ENCODE results near the gene HOXD11. TPM values are rescaled to one million over a fixed set of nuclear protein-coding genes. Genes with fewer than 3 reads are reported as not detected.

Gene HOXD11
- total RNA-seq, 8 experiments from 2014 or later = 0.42 to 38.1 (median 0.52) TPM; not detected in 5

GRCh38 chr2:176123411-176124109, 16.5 kb downstream of the HOXD11 start:
- ATAC-seq (replicated peaks in 6 of 8) = peak in 1 of 8 experiments; percentile 10
- peak overlapping the region; percentile 52 to 93 (median 76) for H3K4me3 ChIP-seq
- no peak overlapping the region for H3K27ac ChIP-seq
- peaks cover 16 to 21% of the 10 kb centered on the region in 2 donors for H3K4me1 ChIP-seq (replicated peaks in 1 of 2)
- in situ Hi-C loops (cut with MboI; ENCODE audit: low pct_unique_long_range_greater_than_20kb in 2 of 9, low sequenced_read_pairs in 9 of 9, unreplicated experiment in 9 of 9) = loop anchor here in 8 of 9 experiments (10.0 to 25.0 kb wide), 7 partner anchors 511 to 1639 kb away; no protein-coding TSS in a partner anchor
- WGBS, 10 experiments = 0 to 92% (median 39%) methylated on average over 3 to 18 of the region's 40 CpGs; no CpG with 5 or more reads in 2 of the 10 experiments

- no peak for ATAC-seq (replicated peaks in 6 of 8)
- Histone ChIP-seq H3K27ac (no peak overlapping the region), H3K4me3 (peak overlapping the region; percentile 52 to 93 (median 76)), H3K4me1 (replicated peaks in 1 of 2) (peaks cover 16 to 21% of the 10 kb centered on the region in 2 donors)
- 20 to 100% (median 68%) methylated on average over 3 to 15 of the region's 34 CpGs; no CpG with 5 or more reads in 2 of the 10 experiments for WGBS, 10 experiments
- in situ Hi-C loops (cut with MboI; ENCODE audit: low pct_unique_long_range_greater_than_20kb in 2 of 9, low sequenced_read_pairs in 9 of 9, unreplicated experiment in 9 of 9) = loop anchor here in 8 of 9 experiments (10.0 to 25.0 kb wide), 7 partner anchors 510 to 1638 kb away; no protein-coding TSS in a partner anchor
These were observed 17.2 kb downstream of the HOXD11 start for GRCh38 chr2:176124110-176124946.

DNA sequence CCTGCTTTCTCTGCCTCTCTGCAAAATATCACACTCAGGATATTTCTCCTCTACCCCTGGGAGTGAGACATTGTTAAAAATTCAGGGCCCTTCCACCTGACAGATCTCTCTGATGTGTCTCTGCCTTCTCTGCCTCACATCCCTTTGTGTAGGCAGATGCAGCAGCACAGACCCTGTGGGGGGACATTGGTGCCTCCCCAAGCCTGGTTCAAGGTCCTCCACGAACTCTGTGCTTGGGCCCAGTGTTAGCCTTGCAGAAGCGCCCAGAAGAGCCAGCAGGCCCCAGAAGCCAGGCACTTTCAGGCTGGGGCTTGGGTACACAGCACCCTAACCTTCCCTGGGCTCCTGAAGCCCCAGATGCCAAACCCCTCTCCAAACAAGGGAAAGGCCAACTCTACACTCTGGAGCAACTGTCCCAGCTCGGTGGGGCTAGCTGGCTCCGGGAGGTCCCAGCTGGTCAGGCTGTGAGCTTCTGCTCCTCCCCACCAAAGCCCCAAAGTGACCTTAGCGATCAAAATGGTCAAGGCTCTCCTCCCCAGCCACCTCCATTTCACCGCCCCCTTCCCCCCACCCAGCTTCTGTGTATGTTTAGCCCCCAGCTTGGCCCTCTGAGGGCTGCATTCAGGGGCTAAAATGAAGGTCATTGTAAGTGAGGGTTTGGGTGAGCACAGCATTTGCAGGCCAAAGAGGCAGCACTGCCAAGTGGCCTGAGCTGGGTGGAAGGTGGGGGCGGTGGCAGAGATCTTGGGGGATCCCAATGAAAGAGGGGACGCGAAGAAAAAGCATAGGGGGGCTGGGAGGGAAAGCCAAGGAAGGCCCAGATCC, 18.1 kb downstream of the HOXD11 start:
- peak overlapping the region in 1 of 5 donors; percentile 93 for H3K4me3 ChIP-seq
- in situ Hi-C loops (cut with MboI; ENCODE audit: low pct_unique_long_range_greater_than_20kb in 2 of 9, low sequenced_read_pairs in 9 of 9, unreplicated experiment in 9 of 9) = loop anchor here (5.0 to 25.0 kb wide), 14 partner anchors 337 to 1637 kb away; no protein-coding TSS in a partner anchor
- peaks cover 16 to 21% of the 10 kb centered on the region in 2 donors for H3K4me1 ChIP-seq (replicated peaks in 1 of 2)
- WGBS, 10 experiments = 61 to 100% (median 91%) methylated on average over 2 to 4 of the region's 9 CpGs; no CpG with 5 or more reads in 6 of the 10 experiments
- no peak overlapping the region for H3K27ac ChIP-seq
- ATAC-seq (replicated peaks in 6 of 8) = no peak

DNA sequence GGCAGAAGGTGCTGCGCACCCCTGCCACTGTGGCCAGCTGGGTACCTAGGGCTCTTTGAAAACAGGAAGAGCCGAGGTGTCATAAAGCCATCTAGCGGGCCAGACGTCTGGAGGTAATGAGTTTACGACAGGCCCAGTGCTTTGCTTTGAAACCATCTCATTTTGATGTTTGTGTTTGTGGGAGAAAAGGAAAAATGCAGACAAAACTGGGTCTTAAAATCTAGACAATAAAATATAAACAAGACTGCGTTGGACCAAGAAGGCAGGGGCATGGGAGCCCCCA, 18.6 kb downstream of the HOXD11 start:
- in situ Hi-C loops (cut with MboI; ENCODE audit: low pct_unique_long_range_greater_than_20kb in 2 of 9, low sequenced_read_pairs in 9 of 9, unreplicated experiment in 9 of 9) = loop anchor here (5.0 to 25.0 kb wide), 14 partner anchors 337 to 1637 kb away; no protein-coding TSS in a partner anchor
- no peak overlapping the region for H3K27ac ChIP-seq
- 58 to 100% (median 75%) methylated on average over 1 to 5 of the region's 6 CpGs; no CpG with 5 or more reads in 2 of the 10 experiments for WGBS, 10 experiments
- peaks cover 16 to 21% of the 10 kb centered on the region in 2 donors for H3K4me1 ChIP-seq (replicated peaks in 1 of 2)
- H3K4me3 ChIP-seq = no peak overlapping the region
- no peak for ATAC-seq (replicated peaks in 6 of 8)

DNA sequence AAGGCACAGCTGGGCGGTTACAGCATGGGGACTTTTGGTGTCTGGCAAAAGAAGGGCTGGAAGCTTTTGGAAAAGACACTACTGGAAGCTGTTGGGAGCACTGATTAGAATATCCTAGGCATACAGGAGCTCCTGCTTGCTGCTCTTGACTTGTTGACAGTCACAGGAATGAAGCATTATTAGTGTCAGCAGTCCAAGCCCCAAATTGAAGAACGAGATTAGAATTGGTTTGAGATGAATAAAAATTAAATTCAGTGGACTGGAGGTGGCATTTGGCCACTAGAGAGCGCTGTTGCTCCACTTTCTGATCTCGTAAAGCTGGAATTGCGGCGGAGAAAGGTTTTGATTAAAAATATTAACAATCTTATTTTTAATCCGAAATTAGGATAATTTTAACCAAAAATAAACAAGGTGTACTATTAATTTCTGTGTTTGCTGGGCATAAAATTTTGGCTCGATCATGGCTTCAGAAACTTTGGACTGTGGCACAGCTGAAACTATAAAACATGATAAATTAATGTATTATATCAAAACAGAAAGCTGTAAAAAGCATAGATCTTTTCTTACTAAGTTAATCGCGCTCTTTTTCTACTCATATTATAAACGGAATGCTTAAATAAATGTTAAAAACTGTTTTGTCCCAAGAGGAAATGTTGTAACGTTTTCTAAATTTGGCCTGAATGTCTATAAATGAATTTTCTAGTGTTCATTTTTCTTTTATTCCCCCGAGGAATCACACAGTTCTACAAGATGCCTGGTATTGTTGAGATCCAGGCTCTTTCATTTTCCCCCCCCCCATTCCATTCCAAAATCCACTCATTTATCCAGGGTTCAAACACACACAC, 20.1 kb downstream of the HOXD11 start:
- in situ Hi-C loops (cut with MboI; ENCODE audit: low pct_unique_long_range_greater_than_20kb in 2 of 9, low sequenced_read_pairs in 9 of 9, unreplicated experiment in 9 of 9) = loop anchor here (5.0 to 25.0 kb wide), 14 partner anchors 335 to 1635 kb away; no protein-coding TSS in a partner anchor
- no peak for ATAC-seq (replicated peaks in 6 of 8)
- peaks cover 16 to 21% of the 10 kb centered on the region in 2 donors for H3K4me1 ChIP-seq (replicated peaks in 1 of 2)

GRCh38 chr2:176127774-176128072, 20.6 kb downstream of the HOXD11 start:
- in situ Hi-C loops (cut with MboI; ENCODE audit: low pct_unique_long_range_greater_than_20kb in 2 of 9, low sequenced_read_pairs in 9 of 9, unreplicated experiment in 9 of 9) = loop anchor here (5.0 to 25.0 kb wide), 14 partner anchors 335 to 1635 kb away; no protein-coding TSS in a partner anchor
- no peak for ATAC-seq (replicated peaks in 6 of 8)
- Histone ChIP-seq H3K4me1 (replicated peaks in 1 of 2) (peaks cover 16 to 22% of the 10 kb centered on the region in 2 donors), H3K27ac (peak overlapping the region; percentile 94 to 100), H3K4me3 (peak overlapping the region; percentile 55 to 99 (median 80))
- 0 to 88% (median 39%) methylated on average over 1 to 4 of the region's 4 CpGs; no CpG with 5 or more reads in 3 of the 10 experiments for WGBS, 10 experiments

More for the DNA sequence above, 20.1 kb downstream of the HOXD11 start:
- H3K4me3 ChIP-seq = peak overlapping the region; percentile 55 to 99 (median 80)
- no peak overlapping the region for H3K27ac ChIP-seq
- 1 to 17% (median 9%) methylated on average over 10 to 13 of the region's 13 CpGs for WGBS, 10 experiments

DNA sequence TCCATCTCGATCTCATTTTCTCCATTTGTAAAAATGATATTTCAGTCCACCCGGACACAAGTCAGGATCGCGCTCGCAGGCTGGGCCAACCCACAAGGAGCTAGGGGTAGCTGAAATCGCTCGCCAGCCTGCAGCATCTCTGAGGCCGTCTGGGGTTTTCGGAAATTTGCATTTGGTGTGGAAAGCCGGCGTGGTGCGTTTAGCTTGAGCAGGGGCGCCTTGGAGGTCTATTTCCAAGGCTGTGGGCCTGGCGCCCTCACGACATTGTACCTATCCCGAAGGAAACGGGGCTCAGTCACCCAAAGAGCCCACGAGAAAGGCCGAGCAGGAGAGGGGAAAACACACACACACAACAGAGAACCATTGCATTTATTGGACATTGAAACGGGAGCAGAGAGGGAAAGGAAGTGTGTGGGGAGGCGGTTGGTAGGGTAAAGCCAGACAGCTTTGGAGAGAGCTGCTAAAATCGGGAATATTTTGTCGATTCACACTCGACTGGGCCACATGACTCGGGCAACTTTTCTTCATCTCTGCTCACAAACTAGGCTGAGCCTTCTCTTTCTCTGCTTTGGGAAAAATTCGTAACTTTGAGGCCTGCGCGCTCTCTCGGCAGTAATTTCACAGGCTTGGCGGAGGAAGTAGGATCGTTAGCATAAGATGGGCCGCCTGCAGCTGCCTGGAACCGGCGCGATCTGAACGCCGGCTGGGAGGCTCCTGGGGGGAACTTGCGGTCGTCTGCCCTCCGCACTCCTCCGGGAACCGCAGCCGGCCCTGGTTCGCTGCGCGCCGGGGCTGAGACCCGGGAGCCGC, 21.3 kb downstream of the HOXD11 start:
- in situ Hi-C loops (cut with MboI; ENCODE audit: low pct_unique_long_range_greater_than_20kb in 2 of 9, low sequenced_read_pairs in 9 of 9, unreplicated experiment in 9 of 9) = loop anchor here (5.0 to 25.0 kb wide), 14 partner anchors 334 to 1634 kb away; no protein-coding TSS in a partner anchor
- peak overlapping the region; percentile 55 to 99 (median 80) for H3K4me3 ChIP-seq
- ATAC-seq (replicated peaks in 6 of 8) = peak; percentile 2 to 38 (median 17)
- H3K4me1 ChIP-seq (replicated peaks in 1 of 2) = peaks cover 19 to 28% of the 10 kb centered on the region in 2 donors
- WGBS, 10 experiments = 0 to 77% (median 9%) methylated on average over 1 to 19 of the region's 49 CpGs
- peak overlapping the region; percentile 94 to 100 for H3K27ac ChIP-seq

- Histone ChIP-seq H3K27ac (peak within 1 kb of the TSS; percentile 94 to 100), H3K4me3 (peak within 1 kb of the TSS; percentile 55 to 99 (median 80)), H3K4me1 (replicated peaks in 1 of 2) (peaks cover 26 to 29% of the 10 kb centered on the region in 2 donors)
- in situ Hi-C loops (cut with MboI; ENCODE audit: low pct_unique_long_range_greater_than_20kb in 2 of 9, low sequenced_read_pairs in 9 of 9, unreplicated experiment in 9 of 9) = loop anchor here (5.0 to 25.0 kb wide), 14 partner anchors 333 to 1633 kb away; no protein-coding TSS in a partner anchor
- WGBS, 10 experiments = 0 to 30% (median 1%) methylated on average over 2 to 25 of the region's 64 CpGs; no CpG with 5 or more reads in 3 of the 10 experiments
- ATAC-seq (replicated peaks in 6 of 8) = peak; percentile 24 to 62 (median 54)
These were observed 22.1 kb downstream of the HOXD11 start, which contains the start of gene HOXD8 for GRCh38 chr2:176128982-176129796. Gene HOXD8 (plus strand): TSS chr2:176129705. CDS start chr2:176130367, 662 bp downstream.

GRCh38 chr2:176129813-176130146, 22.7 kb downstream of the HOXD11 start:
- in situ Hi-C loops (cut with MboI; ENCODE audit: low pct_unique_long_range_greater_than_20kb in 2 of 9, low sequenced_read_pairs in 9 of 9, unreplicated experiment in 9 of 9) = loop anchor here (5.0 to 25.0 kb wide), 14 partner anchors 333 to 1633 kb away; no protein-coding TSS in a partner anchor
- H3K27ac ChIP-seq = peak overlapping the region; percentile 94 to 100
- 0% methylated on average over 4 of the region's 43 CpGs; no CpG with 5 or more reads in 9 of the 10 experiments for WGBS, 10 experiments
- peak overlapping the region; percentile 55 to 99 (median 80) for H3K4me3 ChIP-seq
- peak in 7 of 8 experiments; percentile 29 to 67 (median 42) for ATAC-seq (replicated peaks in 6 of 8)
- H3K4me1 ChIP-seq (replicated peaks in 1 of 2) = peaks cover 30 to 35% of the 10 kb centered on the region in 2 donors

All from motor neuron (in vitro differentiated cells).